Pancreas (tissue), 10 donors: ENCODE data around the gene IGLON5. TPM values are rescaled to one million over a fixed set of nuclear protein-coding genes. Genes with fewer than 3 reads are reported as not detected.

Experiments
- ATAC-seq, 4 donors: fragments of 200-7000 bp; cut with Tn5 transposase; one replicate each; pipeline versions ENCODE4 v1.8.0 to v1.9.1; 2020; ENCODE audit warnings: mild to moderate bottlenecking in 4 of 4, moderate library complexity in 4 of 4
- DNase-seq, 6 donors: peaks; one replicate each; pipeline ENCODE4 v3.0.0-alpha.2; 2020
- FAIRE-seq: peaks from 2 replicates; lab custom pipeline; 2012; peaks lifted over from hg19 to GRCh38; lab: Jason Lieb, UNC
- H3K27ac ChIP-seq, 4 donors: fragments of 200-600 bp; sonication (generic); 1 replicate in 3 of 4; 2 replicates in 1 of 4; pipeline versions ENCODE4 v1.5.0 to v1.8.0; 2020
- H3K27me3 ChIP-seq, 4 donors: fragments of 200-600 bp; one replicate each; pipeline ENCODE4 v1.8.0; 2021
- H3K36me3 ChIP-seq, 3 donors: fragments of 200-600 bp; sonication (generic) in 1 of 3; one replicate each; pipeline versions ENCODE4 v1.5.0 to v1.8.0; 2020 to 2021
- H3K4me1 ChIP-seq, 3 donors: fragments of 200-600 bp; one replicate each; pipeline ENCODE4 v1.8.0; 2021
- H3K4me3 ChIP-seq, 4 donors: fragments of 200-600 bp; sonication (generic) in 2 of 4; one replicate each; pipeline versions ENCODE4 v1.5.0 to v1.8.0; 2020 to 2021
- H3K9me3 ChIP-seq, 4 donors: fragments of 200-600 bp; one replicate each; pipeline ENCODE4 v1.8.0; 2021
- CTCF ChIP-seq, 4 donors: fragments of 200-600 bp; sonication (generic) in 3 of 4; IDR thresholded peaks; one replicate each; pipeline versions ENCODE4 v1.5.0 to v1.8.0; 2021; ENCODE audit warnings: antibody characterized with exemption in 4 of 4
- WGBS, 2 donors: extraction: QIAGEN DNeasy Blood & Tissue Kit; methylation state at CpG; one replicate each; pipeline ENCODE4 v1.1.7; 2013; 5-methylcytosine and 5-hydroxymethylcytosine counted together
- intact Hi-C, 3 donors: fragments of 100-400 bp; cut with DNase I; formaldehyde crosslinking; loops; one replicate each; pipeline versions ENCODE4 v1.11.1 to v1.14.2; 2022
- polyA plus RNA-seq, 2 donors: library from polyadenylated mRNA; stranded (reverse); fragments of 200-250 nt; gene quantifications; one replicate each; pipeline ENCODE4 v1.2.3, GENCODE V29; 2013
- total RNA-seq, 6 donors: library from RNA; stranded (reverse); fragmentation: NEBNext Ultra II Directional in 4 of 6; extraction: Animal tissue kit (Norgen Biotek cat#: 25700) in 4 of 6; gene quantifications; one replicate each; pipeline versions ENCODE4 v1.2.1 to v1.2.4, GENCODE V29; 2021 to 2023
- donor health status: healthy with polysubstance abuse.
- donor health status: DM: no; HTN: no; CAD: no; lungs with moderate emphysema.
- donor health status: DM: no; HTN: no; CAD: no.
- donor health status: control.
- donor health status: control.
- donor health status: Bipolar disorder and iron deficiency.
- donor health status: DM: yes; HTN: yes; CAD: no.
- donor health status: DM: no; HTN: no; CAD: no.
- donor health status: DM: no; HTN: no; CAD: no.
- donor health status: DM: yes; HTN: yes; CAD: no.

IGLON5 gene
- total and polyA plus RNA-seq, 8 donors: 0.06 to 0.09 (median 0.07) TPM; not detected in 4

- FAIRE-seq: peak; percentile 83
Observed at GRCh38 chr19:51367565-51368365, 56.3 kb downstream of the IGLON5 start.

GRCh38 chr19:51368366-51369282, 57.2 kb downstream of the IGLON5 start, which contains the start of gene CLDND2:
Gene CLDND2, minus strand, starts transcription at chr19:51369003. Its CDS starts 426 bp downstream, at chr19:51368577.
- Histone ChIP-seq H3K4me3 (peak within 1 kb of the TSS; percentile 49 to 81 (median 59)), H3K27ac (peak within 1 kb of the TSS; percentile 9 to 97 (median 96)), H3K36me3 (no peaks in the 10 kb centered on the region), H3K4me1 (peaks cover 3 to 6% (median 5%) of the 10 kb centered on the region in 3 donors), H3K9me3 (no peaks in the 10 kb centered on the region), H3K27me3 (no peaks in the 10 kb centered on the region)
- no peak for ATAC-seq
- no peak for FAIRE-seq
- no peak for TF ChIP-seq CTCF (IDR thresholded peaks at IDR 0.05)
- peak in 2 of 6 donors; percentile 16 to 38 for DNase-seq
- 69 to 70% methylated on average over 22 to 23 of the region's 23 CpGs for WGBS, 2 donors
- intact Hi-C loops: no loop called here

More at GRCh38 chr19:51367565-51368365, 56.3 kb downstream of the IGLON5 start:
- Histone ChIP-seq H3K27ac (peak overlapping the region; percentile 93 to 97 (median 96)), H3K4me1 (peaks cover 3 to 6% (median 5%) of the 10 kb centered on the region in 3 donors), H3K4me3 (peak overlapping the region; percentile 49 to 81 (median 59)), H3K9me3 (no peaks in the 10 kb centered on the region), H3K36me3 (no peaks in the 10 kb centered on the region), H3K27me3 (no peaks in the 10 kb centered on the region)
- DNase-seq (peak; percentile 98 to 100 (median 99)), ATAC-seq (peak; percentile 86 to 91 (median 88))
- TF ChIP-seq CTCF (IDR thresholded peaks at IDR 0.05): no peak
- intact Hi-C loops: no loop called here
- 1% methylated on average over 55 to 64 of the region's 64 CpGs for WGBS, 2 donors

- Histone ChIP-seq H3K27ac (no peak overlapping the region), H3K27me3 (no peaks in the 10 kb centered on the region), H3K9me3 (no peaks in the 10 kb centered on the region), H3K4me3 (no peak overlapping the region), H3K36me3 (no peaks in the 10 kb centered on the region), H3K4me1 (peaks cover under 1 to 3% (median 2%) of the 10 kb centered on the region in 3 donors)
- no peak for FAIRE-seq
- intact Hi-C loops: no loop called here
- DNase-seq: no peak
- TF ChIP-seq CTCF (IDR thresholded peaks at IDR 0.05): no peak
- no peak for ATAC-seq
- 57 to 69% methylated on average over 4 of the region's 4 CpGs for WGBS, 2 donors
Observed at GRCh38 chr19:51370230-51370629, 58.8 kb downstream of the IGLON5 start.

GRCh38 chr19:51371186-51371690, 59.8 kb downstream of the IGLON5 start:
- FAIRE-seq: no peak
- Histone ChIP-seq H3K4me1 (no peaks in the 10 kb centered on the region), H3K27me3 (no peaks in the 10 kb centered on the region), H3K4me3 (no peak overlapping the region), H3K9me3 (no peaks in the 10 kb centered on the region), H3K36me3 (no peaks in the 10 kb centered on the region), H3K27ac (no peak overlapping the region)
- DNase-seq: no peak
- intact Hi-C loops: no loop called here
- WGBS, 2 donors: 60 to 73% methylated on average over 8 of the region's 8 CpGs
- no peak for TF ChIP-seq CTCF (IDR thresholded peaks at IDR 0.05)
- ATAC-seq: no peak
